H54 (cell line): Measurements from ENCODE around the gene NTSR2.

Experiments
- DNase-seq: peaks from one replicate; pipeline ENCODE4 v3.0.0; 2011; ENCODE audit warnings: low spot score, mixed read lengths; ENCODE audit not compliant: insufficient read length
- FAIRE-seq: peaks from 3 replicates; lab custom pipeline; 2011; peaks lifted over from hg19 to GRCh38; lab: Jason Lieb, UNC
- POLR2A ChIP-seq: IDR thresholded peaks from 2 replicates; pipeline ENCODE4 v1.6.1; 2011; ENCODE audit warnings: low read depth, mild to moderate bottlenecking, low read length

NTSR2 gene

GRCh38 chr2:11691076-11691660 lies 21.2 kb upstream of the NTSR2 start:
- DNase-seq (no peak), FAIRE-seq (no peak)
- no peak for TF ChIP-seq POLR2A

- DNase-seq = peak; percentile 76
- TF ChIP-seq POLR2A = 0 out of 2 replicates have a peak, but pooled peaks have one; percentile 21
- peak; percentile 72 for FAIRE-seq
Measured at GRCh38 chr2:11688222-11689069, 18.5 kb upstream of the NTSR2 start.

GRCh38 chr2:11687736-11688135 lies 17.7 kb upstream of the NTSR2 start:
- DNase-seq = no peak
- no peak for FAIRE-seq
- TF ChIP-seq POLR2A = no peak

- TF ChIP-seq POLR2A = no peak
- FAIRE-seq = no peak
Measured at GRCh38 chr2:11685906-11686470, 16.0 kb upstream of the NTSR2 start.

GRCh38 chr2:11684894-11685460 lies 15.0 kb upstream of the NTSR2 start:
- FAIRE-seq (no peak), DNase-seq (no peak)
- no peak for TF ChIP-seq POLR2A

More at GRCh38 chr2:11685906-11686470, 16.0 kb upstream of the NTSR2 start:
- DNase-seq = no peak

- no peak for FAIRE-seq
- TF ChIP-seq POLR2A = no peak
- DNase-seq = no peak
Measured at GRCh38 chr2:11683966-11684365, 14.0 kb upstream of the NTSR2 start.

- no peak for TF ChIP-seq POLR2A
- no peak for FAIRE-seq
- DNase-seq = no peak
Measured at GRCh38 chr2:11683476-11683875, 13.5 kb upstream of the NTSR2 start.

- no peak for TF ChIP-seq POLR2A
- FAIRE-seq = no peak
- DNase-seq = no peak
Measured at GRCh38 chr2:11682590-11682915, 12.6 kb upstream of the NTSR2 start.

GRCh38 chr2:11681722-11682589 lies 12.0 kb upstream of the NTSR2 start:
- DNase-seq = peak; percentile 72
- TF ChIP-seq POLR2A = no peak
- FAIRE-seq = no peak

- TF ChIP-seq POLR2A = no peak
- no peak for FAIRE-seq
- DNase-seq = no peak
Measured at GRCh38 chr2:11680901-11681721, 11.1 kb upstream of the NTSR2 start.

GRCh38 chr2:11680182-11680900 lies 10.3 kb upstream of the NTSR2 start:
- no peak for TF ChIP-seq POLR2A
- DNase-seq (peak; percentile 38), FAIRE-seq (no peak)

- FAIRE-seq (no peak), DNase-seq (no peak)
- no peak for TF ChIP-seq POLR2A
Measured at GRCh38 chr2:11679486-11680181, 9.6 kb upstream of the NTSR2 start.
